WTC11 (cell line): Measurements from ENCODE around the gene FRMD4A.

Experiments
- NFE2L1 ChIP-seq: sonication (generic); formaldehyde crosslinking; IDR thresholded peaks from 2 replicates; pipeline ENCODE4 v1.8.1; 2023; ENCODE audit warnings: missing genetic modification reagents
- OVOL2 ChIP-seq: fragments of 250-450 bp; sonication (Bioruptor Pico); IDR thresholded peaks from 2 replicates; pipeline ENCODE4 v1.9.0; 2021; ENCODE audit warnings: mild to moderate bottlenecking, borderline replicate concordance
- PRRX2 ChIP-seq: fragments of 250-450 bp; sonication (Bioruptor Pico); IDR thresholded peaks from 2 replicates; pipeline ENCODE4 v1.8.0; 2021; ENCODE audit warnings: mild to moderate bottlenecking
- TF ChIP-seq, protein P1 (sequence below): fragments of 200-600 bp; IDR thresholded peaks from 2 replicates; pipeline ENCODE4 v1.8.0; 2022; ENCODE audit warnings: antibody characterized with exemption
- TF ChIP-seq, protein P2 (sequence below): sonication (generic); formaldehyde crosslinking; IDR thresholded peaks from 2 replicates; pipeline ENCODE4 v1.8.1; 2022; ENCODE audit warnings: low read depth, missing genetic modification reagents, borderline replicate concordance

DNA sequence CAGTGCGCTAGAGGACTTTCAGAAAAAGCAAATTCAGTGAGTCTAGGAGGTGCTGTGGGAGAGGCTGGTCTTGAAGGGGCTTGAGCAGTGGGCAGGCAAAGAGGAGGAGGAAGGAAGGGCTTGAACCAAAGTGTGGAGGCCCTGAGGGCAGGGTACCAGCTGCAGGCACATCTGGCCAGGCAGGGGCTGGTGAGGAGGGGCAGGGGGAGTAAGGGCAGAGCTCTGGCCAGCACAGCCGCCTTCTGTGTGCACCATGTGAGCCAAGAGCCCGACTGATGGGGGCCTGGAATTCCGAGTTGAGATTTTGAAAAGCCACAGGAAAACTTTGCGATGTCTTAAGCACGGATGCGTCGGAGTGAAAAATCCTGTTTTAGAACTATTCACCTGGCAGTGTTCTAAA, 669.5 kb downstream of the FRMD4A start:
- TF ChIP-seq, protein P1, sequence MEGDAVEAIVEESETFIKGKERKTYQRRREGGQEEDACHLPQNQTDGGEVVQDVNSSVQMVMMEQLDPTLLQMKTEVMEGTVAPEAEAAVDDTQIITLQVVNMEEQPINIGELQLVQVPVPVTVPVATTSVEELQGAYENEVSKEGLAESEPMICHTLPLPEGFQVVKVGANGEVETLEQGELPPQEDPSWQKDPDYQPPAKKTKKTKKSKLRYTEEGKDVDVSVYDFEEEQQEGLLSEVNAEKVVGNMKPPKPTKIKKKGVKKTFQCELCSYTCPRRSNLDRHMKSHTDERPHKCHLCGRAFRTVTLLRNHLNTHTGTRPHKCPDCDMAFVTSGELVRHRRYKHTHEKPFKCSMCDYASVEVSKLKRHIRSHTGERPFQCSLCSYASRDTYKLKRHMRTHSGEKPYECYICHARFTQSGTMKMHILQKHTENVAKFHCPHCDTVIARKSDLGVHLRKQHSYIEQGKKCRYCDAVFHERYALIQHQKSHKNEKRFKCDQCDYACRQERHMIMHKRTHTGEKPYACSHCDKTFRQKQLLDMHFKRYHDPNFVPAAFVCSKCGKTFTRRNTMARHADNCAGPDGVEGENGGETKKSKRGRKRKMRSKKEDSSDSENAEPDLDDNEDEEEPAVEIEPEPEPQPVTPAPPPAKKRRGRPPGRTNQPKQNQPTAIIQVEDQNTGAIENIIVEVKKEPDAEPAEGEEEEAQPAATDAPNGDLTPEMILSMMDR = no peak
- TF ChIP-seq OVOL2 (CRISPR knock-in tag) = no peak
- TF ChIP-seq NFE2L1 (CRISPR knock-in tag) = no peak
- TF ChIP-seq, protein P2, sequence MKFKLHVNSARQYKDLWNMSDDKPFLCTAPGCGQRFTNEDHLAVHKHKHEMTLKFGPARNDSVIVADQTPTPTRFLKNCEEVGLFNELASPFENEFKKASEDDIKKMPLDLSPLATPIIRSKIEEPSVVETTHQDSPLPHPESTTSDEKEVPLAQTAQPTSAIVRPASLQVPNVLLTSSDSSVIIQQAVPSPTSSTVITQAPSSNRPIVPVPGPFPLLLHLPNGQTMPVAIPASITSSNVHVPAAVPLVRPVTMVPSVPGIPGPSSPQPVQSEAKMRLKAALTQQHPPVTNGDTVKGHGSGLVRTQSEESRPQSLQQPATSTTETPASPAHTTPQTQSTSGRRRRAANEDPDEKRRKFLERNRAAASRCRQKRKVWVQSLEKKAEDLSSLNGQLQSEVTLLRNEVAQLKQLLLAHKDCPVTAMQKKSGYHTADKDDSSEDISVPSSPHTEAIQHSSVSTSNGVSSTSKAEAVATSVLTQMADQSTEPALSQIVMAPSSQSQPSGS (CRISPR knock-in tag) = no peak
- TF ChIP-seq PRRX2 (CRISPR knock-in tag) = no peak
